ENCODE data around the gene ITPKA. TPM values are rescaled to one million over a fixed set of nuclear protein-coding genes. Genes with fewer than 3 reads are reported as not detected.

The ITPKA gene
- polyA plus RNA-seq, 1 of the 3 experiments (the other 2 are of a cell fraction): 2.2 TPM

- Histone ChIP-seq H3K79me2 (ENCODE audit: insufficient read depth) (no peaks in the 10 kb centered on the region), H3K9me2 (no peaks in the 10 kb centered on the region), H2AFZ (ENCODE audit: low read depth) (no peak overlapping the region), H3K4me2 (no peak overlapping the region), H3F3A (replicated peaks; ENCODE audit: insufficient read depth) (peaks cover 4% of the 10 kb centered on the region), H3K27me3 (ENCODE audit: insufficient read depth) (no peaks in the 10 kb centered on the region), H3K9ac (no peak overlapping the region), H3K9me3 (no peaks in the 10 kb centered on the region), H4K20me1 (ENCODE audit: insufficient read depth) (no peaks in the 10 kb centered on the region), H3K36me3 (replicated peaks in 1 of 2; ENCODE audit: control insufficient read depth in 1 of 2, insufficient read depth in 2 of 2, low read length in 1 of 2) (peaks cover 0 to 7% of the 10 kb centered on the region in 2 experiments), H3K4me1 (ENCODE audit: control insufficient read depth in 1 of 2, insufficient read depth in 2 of 2, low read depth in 1 of 2, low read length in 1 of 2) (peaks cover 3 to 5% of the 10 kb centered on the region in 2 experiments; a peak in 3 of 4 replicates), H3K4me3 (ENCODE audit: low read depth in 2 of 2, low read length in 1 of 2) (no peak overlapping the region), H3K27ac (ENCODE audit: low read depth in 2 of 2, low read length in 1 of 2) (no peak overlapping the region)
- POLR2A ChIA-PET: no interaction called here
- 89% methylated on average over 2 of the region's 2 CpGs for WGBS (ENCODE audit: low lambda C conversion rate)
- no peak for DNase-seq
- TF ChIP-seq ELF1 (IDR thresholded peaks at IDR 0.05) (no peak), REST (IDR thresholded peaks at IDR 0.05; ENCODE audit: low read depth, low read length) (no peak), USF1 (IDR thresholded peaks at IDR 0.05; ENCODE audit: borderline replicate concordance, low read depth) (no peak), ZBTB33 (IDR thresholded peaks at IDR 0.05; ENCODE audit: borderline replicate concordance, low read depth) (no peak), RFX5 (IDR thresholded peaks at IDR 0.05; ENCODE audit: low read length) (no peak)
- CTCF ChIA-PET: no interaction called here
Measured at GRCh38 chr15:41487802-41488201, 5.9 kb upstream of the ITPKA start.

- Histone ChIP-seq H3K36me3 (replicated peaks in 1 of 2; ENCODE audit: control insufficient read depth in 1 of 2, insufficient read depth in 2 of 2, low read length in 1 of 2) (no peaks in the 10 kb centered on the region), H3K79me2 (ENCODE audit: insufficient read depth) (no peaks in the 10 kb centered on the region), H3K27me3 (ENCODE audit: insufficient read depth) (no peaks in the 10 kb centered on the region), H2AFZ (ENCODE audit: low read depth) (no peak overlapping the region), H3K4me1 (ENCODE audit: control insufficient read depth in 1 of 2, insufficient read depth in 2 of 2, low read depth in 1 of 2, low read length in 1 of 2) (peaks cover 6% of the 10 kb centered on the region in 2 experiments; a peak in 3 of 4 replicates), H3K4me3 (ENCODE audit: low read depth in 2 of 2, low read length in 1 of 2) (no peak overlapping the region), H3K9ac (no peak overlapping the region), H3K4me2 (no peak overlapping the region), H3K9me2 (no peaks in the 10 kb centered on the region), H3K27ac (ENCODE audit: low read depth in 2 of 2, low read length in 1 of 2) (no peak overlapping the region; a peak in 1 of 4 replicates), H4K20me1 (ENCODE audit: insufficient read depth) (no peaks in the 10 kb centered on the region), H3F3A (replicated peaks; ENCODE audit: insufficient read depth) (peaks cover 4% of the 10 kb centered on the region), H3K9me3 (no peaks in the 10 kb centered on the region)
- DNase-seq: no peak
- POLR2A ChIA-PET: no interaction called here
- CTCF ChIA-PET: no interaction called here
- 96% methylated on average over 2 of the region's 2 CpGs for WGBS (ENCODE audit: low lambda C conversion rate)
- TF ChIP-seq RFX5 (IDR thresholded peaks at IDR 0.05; ENCODE audit: low read length): no peak
Measured at GRCh38 chr15:41489641-41490040, 4.0 kb upstream of the ITPKA start.
